Stimulated activated CD8-positive, alpha-beta memory T cell treated with anti-CD3 and anti-CD28 coated beads, Interleukin-4, amount 100 ng/mL, for 24 hours (primary cell): ENCODE measurements around the gene RNF13.

ENCODE experiments used
- DNase-seq: peaks from one replicate; pipeline ENCODE4 v3.0.0-alpha.2; 2020; ENCODE audit warnings: low read depth

The RNF13 gene, protein sequence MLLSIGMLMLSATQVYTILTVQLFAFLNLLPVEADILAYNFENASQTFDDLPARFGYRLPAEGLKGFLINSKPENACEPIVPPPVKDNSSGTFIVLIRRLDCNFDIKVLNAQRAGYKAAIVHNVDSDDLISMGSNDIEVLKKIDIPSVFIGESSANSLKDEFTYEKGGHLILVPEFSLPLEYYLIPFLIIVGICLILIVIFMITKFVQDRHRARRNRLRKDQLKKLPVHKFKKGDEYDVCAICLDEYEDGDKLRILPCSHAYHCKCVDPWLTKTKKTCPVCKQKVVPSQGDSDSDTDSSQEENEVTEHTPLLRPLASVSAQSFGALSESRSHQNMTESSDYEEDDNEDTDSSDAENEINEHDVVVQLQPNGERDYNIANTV

DNA sequence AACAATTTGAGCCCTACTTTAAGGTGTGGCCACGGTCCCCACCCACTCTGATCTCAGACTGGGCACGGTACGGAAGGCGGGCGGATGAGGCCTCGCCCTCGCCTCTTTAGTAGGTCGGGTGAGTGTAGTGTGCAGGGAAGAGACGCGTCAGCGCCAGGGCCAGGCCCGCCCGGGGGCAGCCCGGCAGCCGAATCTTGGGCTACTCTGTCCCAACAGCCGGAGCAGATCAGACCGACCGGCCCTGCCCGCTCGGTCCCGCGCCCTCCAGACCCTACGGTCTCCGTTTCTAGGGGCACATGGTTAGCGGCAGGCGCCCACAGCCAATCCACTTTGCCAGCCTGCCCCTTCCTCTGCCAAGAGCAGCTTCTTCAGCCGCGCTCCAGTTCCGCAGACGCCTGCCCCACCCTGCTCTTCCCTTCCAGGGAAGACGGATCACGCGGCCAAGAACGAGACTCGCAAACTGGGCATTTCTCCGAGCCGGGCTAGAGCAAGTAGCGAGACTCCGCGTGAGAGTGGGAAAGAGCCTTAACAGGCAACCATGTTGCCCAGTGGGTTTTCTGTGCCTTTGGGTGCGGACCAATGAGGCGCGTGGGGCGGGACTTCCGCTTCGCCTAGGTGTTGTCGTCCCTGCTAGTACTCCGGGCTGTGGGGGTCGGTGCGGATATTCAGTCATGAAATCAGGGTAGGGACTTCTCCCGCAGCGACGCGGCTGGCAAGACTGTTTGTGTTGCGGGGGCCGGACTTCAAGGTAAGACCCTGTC, at the start of gene RNF13:
TSS of gene RNF13 (plus strand) at position 610 of the 761 bp plus-strand sequence. CDS start 32,812 bp downstream, outside the sequence.
- DNase-seq = peak; percentile 91

DNA sequence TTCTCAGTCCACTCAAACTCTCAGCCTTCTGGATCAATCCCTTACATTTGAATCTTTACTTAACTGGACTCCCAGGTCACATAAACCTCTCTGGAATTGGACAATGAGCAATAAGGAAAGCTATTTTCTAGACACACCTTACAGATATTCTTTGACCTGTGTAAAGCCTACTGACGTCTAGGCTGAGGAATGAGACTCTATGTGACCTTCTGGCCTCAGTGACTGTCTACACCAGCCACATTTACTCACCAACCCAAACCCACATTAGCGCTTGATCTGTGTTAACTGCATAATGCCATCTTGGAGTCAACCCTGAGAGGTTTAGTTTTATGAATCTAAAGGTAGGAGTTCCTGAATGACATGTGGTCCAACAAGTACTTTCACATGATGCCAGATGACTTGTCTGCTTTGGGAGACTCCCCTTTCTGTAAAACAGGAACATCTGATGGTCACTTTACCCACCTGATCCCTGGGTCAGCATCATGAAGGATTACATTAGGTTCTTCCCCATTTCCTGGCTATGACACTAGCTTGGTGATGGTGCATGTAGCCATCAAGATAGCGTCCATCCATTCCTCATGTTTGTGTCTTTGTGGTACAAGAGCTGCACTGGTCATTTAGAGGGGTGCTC, 49.3 kb upstream of the RNF13 start:
- DNase-seq = no peak

DNA sequence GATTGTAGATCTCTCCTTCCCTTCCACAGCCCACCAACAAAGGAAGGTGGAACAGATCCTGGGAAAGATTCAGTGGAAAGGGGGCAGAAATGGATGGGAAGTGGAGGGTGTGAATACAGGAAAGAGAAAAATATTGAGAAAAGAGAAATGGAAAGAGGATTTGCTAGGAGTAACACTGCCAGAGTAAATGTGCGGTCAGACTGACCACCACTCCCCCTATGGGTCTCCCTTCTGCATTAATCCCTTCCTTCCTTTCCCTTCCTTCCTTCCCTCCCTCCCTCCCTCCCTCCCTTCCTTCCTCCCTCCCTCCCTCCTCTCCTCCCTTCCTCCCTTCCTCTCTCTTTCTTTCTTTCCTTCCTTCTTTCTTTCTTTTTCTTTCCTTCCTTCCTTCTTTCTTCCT, 48.7 kb upstream of the RNF13 start:
- no peak for DNase-seq

DNA sequence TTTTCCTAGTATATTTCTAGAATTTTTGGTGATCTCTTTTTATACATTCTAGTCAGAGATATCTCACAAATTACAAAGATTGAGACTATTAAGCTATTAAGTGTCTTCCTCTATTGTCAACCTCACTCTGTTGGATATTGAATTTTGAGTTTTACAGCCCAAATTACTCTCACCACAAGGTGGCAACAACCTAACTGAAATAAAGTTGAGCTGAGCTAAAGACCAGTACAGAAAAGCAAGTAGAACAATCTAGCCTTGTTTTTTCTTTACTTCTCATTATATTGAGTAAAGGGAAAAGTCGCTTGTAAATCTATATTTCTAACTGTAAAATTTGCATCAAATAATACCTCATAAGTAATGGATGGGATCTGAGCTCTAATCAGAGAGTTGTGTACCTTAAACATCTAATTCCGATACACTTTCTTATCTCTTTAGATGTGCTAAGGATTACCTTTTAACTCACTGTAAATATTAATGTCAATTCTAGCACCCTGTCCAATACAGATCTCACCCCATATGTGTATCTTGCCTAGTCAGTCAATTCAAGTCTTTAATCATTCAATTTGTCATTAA, 47.2 kb upstream of the RNF13 start:
- no peak for DNase-seq

DNA sequence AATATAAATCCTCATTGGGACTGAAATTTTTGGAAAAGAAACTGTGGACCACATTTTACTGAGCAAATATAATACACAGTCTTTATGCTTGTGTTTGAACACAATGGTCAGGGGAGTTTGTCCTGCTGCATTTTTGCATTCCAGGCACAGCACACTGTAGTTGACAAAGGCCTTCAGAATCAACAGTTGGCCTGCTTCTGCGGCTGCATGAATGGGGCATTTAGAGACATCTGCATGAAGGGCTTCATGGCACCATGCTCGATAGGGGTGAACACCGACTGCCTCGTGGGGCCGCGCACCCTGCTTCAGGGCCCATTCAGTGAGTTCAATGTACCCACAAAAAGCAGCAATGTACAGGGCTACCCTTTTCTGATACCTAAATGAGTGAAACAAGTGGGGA, 45.3 kb upstream of the RNF13 start:
- DNase-seq = no peak

DNA sequence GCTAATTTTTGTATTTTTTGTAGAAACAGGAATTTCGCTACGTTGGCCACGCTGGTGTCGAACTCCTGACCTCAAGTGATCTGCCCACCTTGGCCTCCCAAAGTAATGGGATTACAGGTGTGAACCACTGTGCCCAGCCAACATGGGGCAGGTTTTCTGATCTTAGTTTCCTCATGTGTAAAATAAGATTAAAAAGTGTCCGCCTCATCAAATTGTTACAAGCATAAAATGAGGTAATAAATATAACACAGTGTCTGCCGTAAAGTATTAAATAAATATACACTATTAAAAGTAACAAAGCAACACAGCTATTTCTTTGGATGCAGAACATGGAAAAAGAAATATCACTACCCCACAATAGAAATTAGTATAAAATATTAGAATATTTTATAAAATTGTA, 44.3 kb upstream of the RNF13 start:
- no peak for DNase-seq

DNA sequence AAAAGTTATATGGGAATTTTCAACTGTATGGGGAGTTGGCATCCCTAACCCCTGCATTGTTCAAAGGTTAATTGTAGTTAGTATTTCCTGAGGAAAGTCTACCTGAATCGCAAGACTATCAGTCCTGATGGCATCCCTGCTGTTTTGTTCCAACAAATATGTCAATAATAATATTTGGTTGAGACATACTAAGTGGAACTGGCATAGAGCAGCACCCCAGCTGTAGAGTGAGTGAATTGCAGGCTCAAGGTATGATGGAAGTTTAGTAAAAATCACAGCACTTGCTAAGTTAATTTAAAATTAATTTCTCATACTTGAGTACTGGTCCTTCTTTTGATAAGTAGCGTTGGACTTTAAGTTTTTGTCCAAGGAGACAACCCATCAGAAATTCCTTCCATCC, 42.8 kb upstream of the RNF13 start:
- DNase-seq = no peak

DNA sequence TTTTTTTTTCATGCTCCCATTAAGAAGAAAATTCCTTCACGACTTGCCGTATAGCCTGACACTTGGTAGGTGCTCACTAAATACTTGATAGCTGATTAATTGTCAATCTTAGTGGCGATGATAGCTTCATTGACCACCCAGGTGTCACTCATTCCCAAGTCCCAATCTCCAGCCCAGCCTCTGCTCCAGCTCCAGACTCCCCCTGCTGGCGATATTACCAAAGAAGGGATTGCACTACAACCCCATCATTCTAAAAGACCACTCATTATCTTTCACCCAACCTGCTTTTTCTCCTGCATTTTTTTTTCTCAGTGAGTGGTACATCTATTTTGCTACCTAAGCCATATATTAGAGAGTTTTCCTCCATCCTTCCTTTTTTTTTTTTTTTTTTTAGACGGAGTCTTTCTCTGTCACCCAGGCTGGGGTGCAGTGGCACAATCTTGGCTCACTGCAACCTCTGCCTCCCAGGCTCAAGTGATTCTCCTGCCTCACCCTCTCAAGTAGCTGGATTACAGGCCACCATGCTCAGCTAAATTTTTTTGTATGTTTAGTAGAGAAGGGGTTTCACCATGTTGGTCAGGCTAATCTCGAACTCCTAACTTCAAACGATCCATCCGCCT, 41.3 kb upstream of the RNF13 start:
- peak; percentile 10 for DNase-seq

DNA sequence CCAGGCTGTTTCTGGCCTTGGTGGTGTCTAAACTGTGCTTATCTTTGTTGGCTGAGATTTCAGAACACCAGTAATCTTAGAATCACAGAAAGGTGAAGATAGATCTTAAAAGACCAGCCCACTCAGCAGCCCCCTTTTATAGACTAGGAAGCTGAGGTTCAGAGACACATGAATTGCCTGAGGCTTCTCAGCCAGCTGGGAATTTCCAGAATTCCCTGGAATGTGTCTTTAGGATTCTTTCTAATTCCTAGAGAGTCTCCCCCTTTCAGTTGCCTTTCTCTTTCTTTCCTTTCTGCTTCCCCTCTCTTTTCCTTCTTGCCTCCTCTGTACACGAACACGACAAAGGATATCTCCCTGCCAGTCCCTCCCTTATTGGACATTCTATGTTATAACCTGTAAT, 40.2 kb upstream of the RNF13 start:
- DNase-seq = no peak

DNA sequence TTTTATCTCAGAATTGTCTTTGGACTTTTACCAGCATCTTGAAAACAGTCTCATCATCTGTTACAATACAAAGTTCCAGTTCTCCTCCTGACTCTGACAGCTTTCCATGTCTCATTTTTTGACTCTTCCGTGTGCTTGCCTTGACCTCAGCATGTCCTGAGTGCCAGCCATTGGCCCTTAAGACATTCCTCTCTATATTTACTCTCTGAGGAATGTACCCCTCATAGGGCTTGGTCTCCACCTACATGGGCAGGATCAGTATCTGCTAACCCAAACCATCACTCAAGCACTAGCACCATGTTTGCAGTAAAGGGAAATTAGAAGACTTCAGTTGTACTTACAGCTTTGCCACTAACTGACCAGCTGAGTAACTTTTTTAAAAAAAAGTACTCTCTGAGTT, 36.8 kb upstream of the RNF13 start:
- DNase-seq = no peak

DNA sequence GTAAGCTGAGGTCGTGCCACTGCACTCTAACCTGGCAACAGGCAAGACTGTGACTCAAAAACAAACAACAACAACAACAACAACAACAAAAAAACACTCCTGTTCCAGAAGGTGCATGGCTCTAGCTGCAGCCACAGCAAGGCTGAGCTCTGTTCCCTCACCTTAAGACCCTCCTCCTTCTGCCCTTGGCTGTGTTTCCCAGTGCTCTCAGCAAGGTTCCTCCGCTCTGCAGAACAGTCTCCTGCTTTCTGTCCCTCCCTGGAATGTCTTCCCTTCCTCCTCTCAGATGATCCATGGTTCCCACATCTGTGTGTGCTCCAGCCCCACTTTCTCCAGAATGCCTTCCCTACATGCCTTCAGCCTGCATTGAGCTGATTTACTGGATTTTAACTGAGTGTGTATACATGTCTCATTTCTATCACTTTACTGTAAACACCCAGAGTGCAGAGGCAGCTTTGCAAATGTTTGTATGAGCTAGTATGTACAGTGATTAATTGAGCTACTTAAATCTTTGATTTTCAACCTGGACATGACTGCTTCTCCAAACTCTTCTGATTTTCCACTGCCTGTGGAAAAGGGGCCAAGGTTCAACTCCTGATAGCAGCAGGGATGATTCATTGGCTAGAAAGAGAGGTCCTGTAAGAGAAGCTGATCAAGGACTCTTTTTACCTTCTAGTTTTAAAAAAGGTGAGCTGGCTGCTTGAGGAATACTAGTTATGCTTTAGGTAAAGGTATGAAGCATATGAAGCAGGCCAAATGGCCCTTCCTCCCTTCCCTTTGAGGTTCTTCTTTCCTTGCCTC, 35.4 kb upstream of the RNF13 start:
- DNase-seq = no peak

DNA sequence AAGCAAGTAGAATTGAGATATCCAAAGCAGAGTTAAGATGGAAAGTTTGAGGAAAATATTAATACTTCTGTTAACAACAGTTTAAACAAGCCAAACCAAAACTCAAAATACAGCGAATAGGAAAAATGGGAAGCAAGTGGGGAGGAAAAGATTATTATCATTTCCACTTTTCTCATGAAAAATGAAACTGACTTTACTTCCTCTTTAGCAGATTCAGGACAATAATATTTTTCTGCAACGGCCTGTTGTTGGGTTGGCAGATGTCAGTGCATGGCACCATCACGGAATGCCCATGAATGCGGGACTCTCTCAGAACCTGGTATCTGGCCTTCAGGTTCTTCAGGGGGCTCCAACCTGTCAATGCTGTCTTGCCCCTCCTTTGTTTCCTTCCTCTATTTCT, 31.8 kb upstream of the RNF13 start:
- no peak for DNase-seq

DNA sequence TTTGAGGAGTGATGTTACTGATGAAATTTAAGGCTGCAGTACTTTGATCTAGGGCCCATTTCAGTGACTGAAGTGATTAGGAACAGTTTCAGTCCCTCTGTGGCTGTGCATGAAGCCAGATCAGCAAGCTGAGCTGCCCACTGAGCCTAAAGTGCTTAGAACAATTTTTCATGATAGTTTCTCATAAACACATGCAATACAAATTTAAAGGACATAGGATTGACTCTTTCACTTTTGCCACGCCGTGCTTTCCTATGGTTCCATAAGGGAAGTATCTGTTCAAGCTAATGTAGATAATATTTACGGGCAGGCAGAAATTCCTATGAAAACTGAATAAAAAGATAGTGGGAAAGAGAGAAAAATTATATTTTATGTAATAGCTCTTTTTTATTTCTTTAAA, 31.3 kb upstream of the RNF13 start:
- DNase-seq = no peak

DNA sequence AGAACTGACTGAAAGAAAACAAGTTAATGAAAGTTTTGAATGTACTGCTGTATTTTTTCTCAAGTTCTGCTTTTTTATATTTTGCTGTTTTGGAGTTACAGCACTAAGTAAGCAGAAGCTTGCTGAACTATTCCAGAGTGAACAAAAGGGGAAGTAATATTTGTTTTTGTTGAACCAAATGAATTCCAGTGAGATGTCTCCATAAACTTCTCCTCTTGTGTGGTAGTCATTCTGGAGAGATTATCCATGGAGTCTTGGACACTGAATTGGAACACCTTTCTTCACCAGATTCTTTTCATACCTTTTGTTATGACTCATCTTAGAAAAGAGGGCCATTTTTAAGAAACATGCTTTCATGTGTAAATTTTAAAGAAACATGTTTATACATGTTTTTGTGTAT, 29.4 kb upstream of the RNF13 start:
- DNase-seq = no peak

DNA sequence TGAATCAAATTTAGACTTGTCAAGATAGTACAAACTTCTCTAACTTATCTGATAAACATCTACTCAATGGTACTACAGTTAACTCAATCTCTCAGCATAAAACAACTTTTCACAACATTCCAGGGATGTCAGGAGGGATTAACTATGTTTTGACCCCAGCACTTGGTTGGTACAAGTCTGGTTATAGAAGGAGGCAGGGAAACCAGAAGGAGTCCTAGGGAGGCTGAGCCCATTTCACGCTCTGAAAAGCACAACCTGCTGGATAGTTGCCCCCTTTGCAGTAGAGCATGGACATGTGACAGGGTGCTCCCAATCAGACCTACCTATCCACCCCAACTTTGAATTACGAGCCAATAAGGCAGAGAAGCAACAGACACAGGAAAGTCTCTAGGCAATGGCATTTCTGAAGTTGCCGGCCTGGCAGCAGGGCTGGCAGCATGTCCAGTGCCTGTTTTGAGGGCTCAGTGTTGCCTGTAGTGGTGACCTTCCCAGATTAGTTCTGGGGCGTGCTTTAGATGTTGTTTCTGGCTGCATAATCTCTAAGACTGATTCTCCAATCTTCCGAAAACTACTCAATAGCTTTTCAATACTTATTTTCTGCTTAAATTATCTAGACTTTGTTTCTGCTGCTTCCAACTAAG, 28.8 kb upstream of the RNF13 start:
- DNase-seq = no peak

DNA sequence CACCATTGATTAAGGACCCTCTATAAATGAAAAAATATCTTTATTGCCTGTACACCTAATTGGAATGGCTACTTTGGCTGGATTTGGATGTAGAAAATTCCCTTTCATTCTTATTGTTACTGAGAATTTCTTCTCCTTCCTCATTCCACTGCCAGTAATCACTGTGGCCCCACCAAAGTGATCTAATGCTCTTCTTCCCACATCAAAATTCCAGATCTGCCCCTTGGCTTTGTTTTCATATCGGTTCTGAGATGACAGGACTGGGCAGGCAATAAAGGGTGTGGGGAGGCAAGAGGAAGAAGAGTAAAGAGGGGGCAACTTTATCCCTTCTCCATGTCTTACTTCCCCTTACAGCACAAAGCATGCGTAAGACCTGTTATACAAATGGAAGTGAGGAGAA, 22.7 kb upstream of the RNF13 start:
- no peak for DNase-seq

DNA sequence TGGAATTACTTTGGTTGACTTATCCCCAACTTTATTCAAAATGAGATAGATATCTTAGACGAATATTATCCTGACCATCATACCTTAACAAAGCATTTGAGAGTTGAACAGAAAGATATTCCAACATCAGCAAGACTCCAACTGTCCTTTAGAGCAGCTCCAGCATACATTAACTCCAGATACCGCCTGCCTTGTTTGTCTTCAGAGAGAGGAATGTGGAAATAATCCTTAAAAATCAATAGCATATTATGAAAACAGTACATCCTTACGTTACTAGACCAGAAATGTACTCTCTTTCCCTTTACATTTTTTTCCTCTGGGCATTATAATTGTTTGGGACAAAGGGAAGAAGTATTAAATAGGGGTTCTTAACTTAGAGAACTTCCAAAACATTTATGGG, 22.3 kb upstream of the RNF13 start:
- no peak for DNase-seq

DNA sequence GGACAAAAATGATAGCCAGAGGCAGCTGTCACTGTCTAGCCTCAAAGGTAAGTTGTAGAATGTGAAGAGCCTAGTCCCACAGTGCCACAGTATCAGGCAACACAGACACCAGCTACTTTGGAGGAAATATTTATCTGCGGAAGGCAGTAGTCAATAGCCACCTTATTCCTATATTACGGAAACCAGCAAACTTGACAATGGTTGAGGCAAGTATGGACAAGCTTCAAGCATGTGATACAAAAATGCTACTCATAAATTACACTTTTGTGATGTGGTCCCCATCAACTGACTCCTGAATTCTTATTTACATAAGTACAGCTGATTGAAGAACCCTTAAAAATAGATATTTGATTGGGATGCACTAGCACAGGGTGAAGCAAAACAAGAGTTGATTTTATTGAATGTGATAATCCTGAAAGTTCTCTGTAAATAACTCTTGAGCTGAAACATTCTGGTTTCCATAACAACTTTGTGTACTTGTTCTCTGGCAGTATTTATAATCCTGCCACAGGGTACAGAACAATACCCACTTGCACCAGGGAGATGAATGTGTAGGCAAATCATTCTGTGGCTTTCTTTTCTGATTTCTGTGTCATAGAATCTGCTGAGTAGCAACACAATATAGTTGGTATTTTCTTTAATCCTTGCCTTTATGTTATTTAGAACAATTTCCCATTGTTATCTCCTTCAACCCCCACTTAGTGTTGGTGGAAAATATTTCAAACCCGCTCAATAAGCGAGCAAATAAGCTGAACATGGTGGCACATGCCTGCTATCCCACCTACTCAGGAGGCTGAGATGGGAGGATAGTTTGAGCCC, 20.4 kb upstream of the RNF13 start, which contains the start of gene ANKUB1:
TSS of gene ANKUB1 (minus strand) at position 103 of the 819 bp plus-strand sequence. CDS start 188 bp downstream, outside the sequence.
- no peak for DNase-seq

DNA sequence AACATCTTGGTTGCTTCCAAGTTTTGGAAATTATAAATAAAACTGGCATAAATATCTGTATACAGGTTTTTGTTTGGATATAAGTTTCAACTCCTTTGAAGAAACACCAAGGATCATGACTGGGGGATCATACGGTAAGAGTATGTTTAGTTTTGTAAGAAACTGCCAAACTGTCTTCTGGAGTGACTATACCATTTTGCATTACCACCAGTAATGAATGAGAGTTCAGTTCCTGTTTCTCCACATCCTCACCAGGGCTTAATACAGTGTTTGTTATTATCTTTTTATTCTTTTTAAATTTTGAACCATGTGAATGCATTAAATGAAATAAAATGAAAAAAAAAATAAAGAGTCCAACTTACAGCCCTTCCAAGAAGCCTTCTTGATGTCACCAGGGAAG, 17.0 kb upstream of the RNF13 start:
- no peak for DNase-seq

DNA sequence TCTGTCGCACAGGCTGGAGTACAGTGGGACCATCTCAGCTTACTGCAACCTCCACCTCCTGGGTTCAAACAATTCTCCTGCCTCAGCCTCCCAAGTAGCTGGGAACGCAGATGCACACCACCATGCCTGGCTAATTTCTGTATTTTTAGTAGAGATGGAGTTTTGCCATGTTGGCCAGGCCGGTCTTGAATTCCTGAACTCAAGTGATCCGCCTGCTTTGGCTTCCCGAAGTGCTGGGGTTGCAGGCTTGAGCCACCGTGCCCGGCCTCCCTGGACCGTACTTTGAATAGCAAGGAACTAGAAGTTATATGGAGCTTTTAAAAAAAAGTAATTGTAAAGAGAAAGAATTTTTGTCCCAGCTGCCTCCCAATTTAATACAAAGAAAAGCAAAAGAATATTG, 12.3 kb upstream of the RNF13 start:
- no peak for DNase-seq
